ENCODE data around the gene PAX8.

PAX8 gene

DNA sequence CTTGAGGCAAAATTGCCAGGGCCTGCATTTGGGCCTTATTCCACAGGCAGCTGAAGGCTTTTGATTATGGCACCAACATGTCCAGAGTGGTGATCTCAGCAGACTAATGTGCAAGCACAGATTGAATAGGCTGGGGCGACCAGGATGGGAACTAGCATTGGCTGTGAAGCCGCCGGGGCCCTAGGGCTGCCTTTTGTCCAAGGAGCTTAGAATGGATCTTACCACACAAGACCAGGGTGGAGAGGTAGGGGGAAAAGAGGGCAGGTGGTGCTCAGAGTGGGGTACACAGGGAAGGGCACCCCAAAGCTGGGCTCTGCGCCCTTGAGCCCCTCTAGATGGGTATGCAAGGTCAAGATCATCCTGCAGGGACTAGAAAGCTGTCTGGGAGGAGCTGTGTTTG lies 81.9 kb downstream of the PAX8 start:
- FAIRE-seq: no peak
- DNase-seq (ENCODE audit: extremely low spot score, insufficient read length, low read depth): no peak

DNA sequence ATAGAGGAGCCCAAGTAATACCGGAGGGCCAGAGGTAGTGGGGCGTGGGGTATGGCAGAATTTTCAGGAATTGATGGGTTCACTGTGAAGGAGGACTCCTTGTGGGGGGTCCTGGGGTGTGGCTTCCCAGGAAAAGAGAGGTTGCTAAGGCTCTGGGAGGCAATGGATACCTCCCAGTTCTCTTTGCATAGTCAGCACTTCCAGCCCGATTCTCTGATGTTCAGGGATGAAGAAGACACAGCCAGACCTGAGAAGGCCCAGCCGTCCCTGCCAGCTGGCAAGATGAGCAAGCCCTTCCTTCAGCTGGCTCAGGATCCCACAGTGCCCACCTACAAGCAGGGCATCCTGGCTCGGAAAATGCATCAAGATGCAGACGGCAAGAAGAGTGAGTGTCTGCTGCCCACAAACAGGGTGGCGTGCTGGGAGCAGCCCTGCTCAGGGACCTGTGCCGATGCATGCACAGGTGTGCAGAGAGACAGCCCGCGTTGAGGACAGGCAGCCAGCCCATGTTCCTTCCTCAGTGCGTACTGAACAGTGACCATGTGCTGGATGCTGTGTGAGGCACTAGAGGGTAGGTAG lies 82.7 kb downstream of the PAX8 start:
- no peak for FAIRE-seq
- DNase-seq (ENCODE audit: extremely low spot score, insufficient read length, low read depth): no peak

DNA sequence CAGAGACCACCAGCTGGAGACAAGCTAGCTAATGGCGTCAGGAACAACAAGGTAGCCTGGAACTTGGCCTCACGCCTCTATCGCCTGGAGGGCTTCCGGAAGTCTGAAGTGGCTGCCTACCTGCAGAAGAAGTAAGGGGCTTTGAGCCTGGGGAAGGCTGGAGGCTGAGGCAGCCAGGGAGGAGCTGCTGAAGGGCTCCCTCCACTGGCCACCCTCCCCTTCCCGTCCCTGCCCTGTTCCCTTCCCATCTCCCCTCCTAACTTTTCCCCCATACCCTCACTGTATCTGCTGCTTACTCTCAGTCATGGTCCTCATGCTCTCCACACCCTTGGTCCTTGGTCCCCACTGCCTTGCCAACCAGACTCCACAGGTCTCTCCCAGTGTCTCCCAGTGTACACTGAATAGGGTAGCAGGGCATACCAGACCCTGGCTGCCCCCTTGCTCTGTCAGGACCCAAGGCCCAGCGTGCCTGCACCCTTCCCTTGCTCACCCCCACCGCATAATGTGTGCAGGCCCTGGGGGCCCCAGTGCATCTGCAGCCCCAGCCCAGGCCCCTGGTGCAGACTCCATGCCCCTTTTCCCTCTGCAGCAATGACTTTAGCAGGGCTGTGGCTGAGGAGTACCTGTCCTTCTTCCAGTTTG lies 86.1 kb downstream of the PAX8 start:
- FAIRE-seq (no peak), DNase-seq (ENCODE audit: extremely low spot score, insufficient read length, low read depth) (no peak)

DNA sequence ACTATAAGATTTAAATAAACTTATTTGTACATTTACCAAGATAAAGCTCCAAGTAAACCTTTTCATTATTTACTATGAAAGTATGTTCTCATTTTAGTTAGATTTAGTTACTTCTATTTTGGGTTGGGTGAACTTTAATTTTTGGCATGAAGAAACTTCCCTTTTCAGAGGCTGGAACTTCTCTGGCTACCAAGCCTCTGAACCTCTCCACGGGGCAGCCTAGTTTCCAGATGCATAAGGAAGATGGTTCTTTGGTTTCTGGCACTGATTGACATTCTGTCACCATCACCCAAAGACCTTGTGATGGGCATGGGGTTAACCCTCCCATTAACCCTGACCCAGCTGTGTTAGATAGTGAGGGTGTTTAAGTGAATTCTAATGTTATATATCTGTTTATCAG lies 87.8 kb downstream of the PAX8 start:
- no peak for DNase-seq (ENCODE audit: extremely low spot score, insufficient read length, low read depth)
- no peak for FAIRE-seq

DNA sequence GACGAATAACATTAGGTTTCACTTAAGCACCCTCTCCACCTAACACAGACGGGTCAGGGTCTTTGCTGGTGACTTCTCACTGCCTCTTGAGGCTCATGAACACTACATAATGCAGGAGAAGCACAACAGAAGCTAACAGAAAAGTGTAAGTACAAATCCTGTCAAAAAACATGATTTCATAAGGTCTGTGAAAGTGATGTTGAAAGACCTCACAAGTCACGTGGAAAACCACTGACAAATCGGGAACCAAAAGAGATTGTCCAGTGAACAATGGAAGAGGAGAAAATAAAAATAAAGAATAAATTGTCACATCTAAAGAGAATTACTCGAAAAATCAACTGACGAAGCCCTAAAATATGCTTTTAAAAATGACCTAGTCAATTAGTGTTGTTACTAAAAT lies 91.0 kb downstream of the PAX8 start:
- FAIRE-seq (no peak), DNase-seq (ENCODE audit: extremely low spot score, insufficient read length, low read depth) (no peak)

DNA sequence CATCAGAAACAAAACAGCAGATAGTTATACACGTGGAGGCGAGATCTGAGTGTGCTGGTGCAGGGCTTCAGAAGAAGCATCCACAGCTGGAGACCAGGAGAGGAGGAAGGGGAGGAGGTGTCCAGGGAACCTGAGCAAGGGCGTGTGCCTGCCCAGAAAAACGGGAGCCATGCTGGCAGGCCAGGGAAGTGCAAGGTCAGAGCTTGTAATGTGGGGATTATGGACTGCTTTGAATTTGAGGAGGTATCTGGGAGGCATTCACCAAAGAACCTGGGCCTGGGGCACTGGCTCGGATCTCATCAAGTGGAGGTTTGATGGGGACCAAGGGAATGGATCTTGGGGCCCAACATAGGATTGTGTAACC lies 92.3 kb downstream of the PAX8 start:
- FAIRE-seq: no peak

DNA sequence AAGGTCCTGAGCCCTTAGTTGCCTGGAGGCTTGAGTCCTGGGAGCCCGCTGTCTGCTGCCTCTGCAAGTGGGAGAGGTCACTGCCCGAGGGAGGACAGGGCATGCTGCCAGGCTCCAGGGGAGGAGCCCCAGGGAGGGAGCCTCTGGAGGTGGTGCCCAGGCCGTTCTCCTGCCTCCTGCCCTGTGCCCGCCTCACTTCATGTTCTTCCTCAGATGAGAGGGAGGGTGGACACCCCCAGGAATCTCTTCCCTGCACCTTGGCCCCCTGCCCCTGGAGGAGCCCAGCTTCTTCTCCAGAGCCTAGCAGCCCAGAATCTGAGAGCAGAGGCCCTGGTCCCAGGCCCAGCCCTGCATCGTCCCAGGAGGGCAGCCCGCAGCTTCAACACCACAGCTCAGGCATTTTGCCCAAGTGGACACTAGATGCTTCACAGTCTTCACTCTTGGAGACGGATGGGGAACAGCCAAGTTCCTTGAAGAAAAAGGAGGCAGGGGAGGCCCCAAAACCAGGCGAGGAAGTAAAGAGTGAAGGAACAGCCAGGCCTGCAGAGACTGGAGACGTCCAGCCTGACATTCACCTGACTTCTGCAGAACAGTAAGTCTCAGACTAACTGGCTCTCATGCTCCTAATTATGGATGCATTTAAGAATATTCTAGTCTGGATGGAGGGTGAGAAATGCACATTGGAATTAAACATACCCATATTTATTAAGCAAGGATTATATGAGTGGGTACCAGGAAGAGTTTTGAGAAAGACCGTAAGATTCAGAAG lies 92.9 kb downstream of the PAX8 start:
- no peak for FAIRE-seq
- no peak for DNase-seq (ENCODE audit: extremely low spot score, insufficient read length, low read depth)

More for the DNA sequence above, 92.3 kb downstream of the PAX8 start:
- no peak for DNase-seq (ENCODE audit: extremely low spot score, insufficient read length, low read depth)

DNA sequence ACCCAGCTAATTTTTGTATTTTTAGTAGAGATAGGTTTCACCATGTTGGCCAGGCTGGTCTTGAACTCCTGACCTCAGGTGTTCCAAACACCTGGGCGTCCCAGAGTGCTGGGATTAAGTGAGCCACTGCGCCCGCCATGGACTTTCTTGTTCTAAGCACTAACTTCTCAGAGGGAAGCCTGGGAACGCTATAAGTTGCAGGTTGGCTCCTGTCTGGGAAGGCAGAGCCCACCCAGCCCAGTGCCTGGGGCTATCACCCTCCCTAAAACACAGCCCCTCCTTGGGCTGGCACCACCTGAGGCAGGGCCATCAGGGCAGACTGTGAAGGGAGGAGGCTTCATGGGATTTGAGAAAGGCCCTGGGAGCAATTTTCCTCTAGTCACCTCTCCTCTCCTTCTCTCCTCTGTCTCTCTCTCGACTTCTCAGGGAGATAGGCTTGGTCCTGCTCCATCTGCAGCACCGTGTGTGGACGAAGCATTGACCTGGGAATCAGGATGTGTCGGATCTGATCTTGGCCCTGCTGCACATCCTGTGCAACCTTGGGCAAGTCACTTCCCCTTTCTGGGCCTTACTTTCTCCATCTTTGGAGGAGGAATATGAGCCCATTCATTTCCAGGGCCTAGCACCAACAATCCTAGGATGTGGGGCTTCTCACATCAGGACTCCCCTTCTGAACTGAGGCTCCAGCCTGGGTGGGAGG lies 94.0 kb downstream of the PAX8 start:
- FAIRE-seq (no peak), DNase-seq (ENCODE audit: extremely low spot score, insufficient read length, low read depth) (no peak)

DNA sequence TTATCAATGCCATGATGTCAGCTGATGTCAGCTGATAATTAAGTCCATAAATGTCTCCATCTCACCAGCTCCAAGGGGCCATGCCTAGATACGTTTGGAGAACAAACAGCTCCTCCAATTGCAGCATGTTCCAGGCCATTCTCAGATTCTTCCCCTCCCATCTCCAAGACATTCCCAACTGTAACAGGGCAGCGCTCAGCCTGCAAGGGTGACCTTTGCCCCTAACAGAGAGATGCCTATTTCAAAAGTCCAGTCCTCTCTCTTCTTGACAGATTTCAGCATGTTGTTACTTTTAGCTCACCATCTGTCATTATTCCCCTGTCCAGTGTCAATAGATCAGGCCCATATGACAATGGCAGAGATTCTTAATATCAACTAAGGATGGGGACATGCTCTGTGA lies 95.0 kb downstream of the PAX8 start:
- DNase-seq (ENCODE audit: extremely low spot score, insufficient read length, low read depth) (no peak), FAIRE-seq (no peak)

DNA sequence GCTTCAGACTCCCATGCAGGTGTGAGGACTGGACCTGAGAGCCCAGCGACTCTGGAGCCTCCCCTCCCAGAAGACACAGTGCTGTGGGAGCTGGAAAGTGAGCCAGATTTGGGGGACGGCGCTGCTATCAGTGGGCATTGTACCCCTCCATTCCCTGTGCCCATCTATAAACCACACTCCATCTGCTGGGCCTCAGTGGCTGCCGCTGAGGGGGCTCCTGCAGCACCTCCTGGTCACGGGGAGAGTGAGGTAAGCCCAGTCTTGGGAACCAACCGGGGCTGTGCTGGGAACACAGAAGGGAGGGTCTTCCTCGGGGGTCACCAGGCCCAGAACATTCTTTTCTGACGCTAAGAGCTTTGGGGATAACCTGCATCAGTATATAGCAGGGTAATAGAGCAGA lies 95.5 kb downstream of the PAX8 start:
- FAIRE-seq (no peak), DNase-seq (ENCODE audit: extremely low spot score, insufficient read length, low read depth) (no peak)

DNA sequence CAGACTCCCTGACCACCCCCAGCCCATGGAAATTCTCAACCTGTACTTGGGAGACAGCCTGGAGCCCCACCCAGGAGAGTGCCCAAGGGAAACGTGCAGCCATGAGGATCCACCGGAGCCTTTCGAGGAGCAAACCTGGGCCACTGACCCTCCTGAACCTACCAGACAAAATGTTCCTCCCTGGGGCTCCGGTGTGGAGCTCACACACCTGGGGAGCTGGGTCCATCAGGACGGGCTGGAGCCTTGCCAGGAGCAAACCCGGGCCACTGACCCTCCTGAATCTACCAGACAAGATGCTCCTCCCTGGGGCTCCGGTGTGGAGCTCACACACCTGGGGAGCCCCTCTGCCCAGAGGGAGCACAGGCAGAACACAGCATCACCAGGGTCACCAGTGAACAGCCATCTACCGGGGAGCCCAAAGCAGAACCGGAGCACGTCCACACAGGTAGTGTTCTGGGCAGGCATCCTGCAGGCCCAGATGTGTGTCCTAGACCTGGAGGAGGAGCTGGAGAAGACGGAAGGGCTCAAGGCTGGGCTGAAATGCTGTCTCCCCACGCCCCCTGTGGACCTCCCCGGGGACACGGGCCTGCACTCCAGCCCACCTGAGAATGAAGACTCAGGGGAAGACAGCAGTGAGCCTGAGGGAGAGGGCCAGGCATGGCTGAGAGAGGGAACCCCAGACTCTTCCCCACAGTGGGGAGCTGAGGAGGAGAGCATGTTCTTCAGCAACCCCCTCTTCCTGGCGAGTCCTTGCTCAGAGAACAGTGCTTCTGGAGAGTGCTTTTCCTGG lies 96.1 kb downstream of the PAX8 start:
- no peak for FAIRE-seq

DNA sequence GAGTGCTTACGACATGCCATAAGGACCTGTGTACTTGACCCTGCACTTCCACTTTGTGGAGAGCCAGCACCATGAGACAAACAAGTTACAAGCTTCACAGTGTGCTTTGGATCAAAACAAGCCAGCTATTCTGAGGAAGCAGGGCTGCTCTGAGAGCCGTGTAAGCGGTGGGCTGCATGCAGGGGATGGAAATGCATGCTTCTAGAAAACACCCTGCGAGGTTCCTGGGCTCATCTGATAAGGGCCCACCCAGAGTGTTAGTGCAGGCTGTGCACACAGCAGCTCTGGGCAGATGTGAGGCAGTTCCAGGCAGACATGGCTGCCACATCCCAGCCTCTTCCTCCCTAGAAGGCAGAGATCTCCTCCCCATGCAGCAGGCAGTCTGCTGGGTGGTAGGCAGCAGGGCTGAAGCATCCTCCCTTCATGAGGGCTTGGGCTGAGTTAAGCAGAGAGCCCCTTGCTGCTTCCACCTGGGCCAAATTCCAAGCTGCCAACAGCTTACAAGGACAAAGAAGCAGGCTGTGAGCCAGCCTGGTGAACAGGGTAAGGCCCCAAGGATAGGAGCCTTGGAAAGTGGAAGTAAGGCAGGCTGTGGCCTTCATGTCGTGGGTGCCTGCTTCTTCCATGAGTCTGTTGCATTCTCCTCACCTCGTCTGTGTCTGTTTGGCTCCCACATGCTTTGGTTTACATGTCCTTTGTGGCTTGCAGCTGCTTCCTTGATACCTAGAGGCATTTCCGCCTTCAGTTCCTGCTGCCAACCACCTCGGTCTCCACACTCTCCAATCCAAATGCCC lies 97.3 kb downstream of the PAX8 start:
- no peak for FAIRE-seq
- no peak for DNase-seq (ENCODE audit: extremely low spot score, insufficient read length, low read depth)

More for the DNA sequence above, 96.1 kb downstream of the PAX8 start:
- DNase-seq (ENCODE audit: extremely low spot score, insufficient read length, low read depth): no peak

DNA sequence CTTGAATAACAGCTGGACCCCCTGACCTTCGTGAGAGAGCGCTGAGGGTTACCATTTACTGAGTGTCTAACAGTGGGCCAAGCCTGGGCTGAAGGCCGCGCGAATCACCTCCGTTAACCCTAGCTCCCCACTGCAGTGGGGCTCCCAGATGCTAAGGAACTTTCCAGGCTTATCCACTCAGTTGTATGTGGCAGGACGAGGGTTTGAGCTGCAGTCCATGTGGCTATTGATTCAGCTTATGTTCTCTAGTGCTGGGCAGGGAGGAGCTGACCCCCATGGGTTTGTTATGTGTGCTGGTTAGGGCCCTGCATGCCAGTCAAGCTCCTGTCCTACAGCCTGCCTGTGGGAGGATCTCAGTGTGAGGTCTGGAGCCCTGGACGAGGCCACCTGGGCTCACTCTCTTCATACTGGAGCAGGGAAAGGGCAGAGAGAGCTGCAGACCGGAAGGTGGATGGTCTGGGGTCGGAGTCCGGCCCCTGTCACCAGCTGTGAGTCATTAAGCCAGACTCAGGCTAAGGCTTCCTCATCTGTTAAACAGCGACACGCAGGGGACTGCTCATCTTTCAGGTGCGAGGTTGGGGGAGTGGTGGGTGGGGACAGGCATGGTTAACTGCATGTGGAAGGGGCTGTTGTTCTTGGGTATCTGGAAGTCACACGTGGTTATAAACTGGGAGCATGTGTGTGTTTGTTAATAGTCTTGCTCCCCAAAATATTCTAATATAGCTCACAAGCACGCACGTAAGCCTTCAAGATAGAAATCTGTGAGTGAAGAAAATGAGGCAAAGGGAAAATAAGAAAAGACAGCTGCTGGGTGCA lies 98.4 kb downstream of the PAX8 start:
- FAIRE-seq (no peak), DNase-seq (ENCODE audit: extremely low spot score, insufficient read length, low read depth) (no peak)

DNA sequence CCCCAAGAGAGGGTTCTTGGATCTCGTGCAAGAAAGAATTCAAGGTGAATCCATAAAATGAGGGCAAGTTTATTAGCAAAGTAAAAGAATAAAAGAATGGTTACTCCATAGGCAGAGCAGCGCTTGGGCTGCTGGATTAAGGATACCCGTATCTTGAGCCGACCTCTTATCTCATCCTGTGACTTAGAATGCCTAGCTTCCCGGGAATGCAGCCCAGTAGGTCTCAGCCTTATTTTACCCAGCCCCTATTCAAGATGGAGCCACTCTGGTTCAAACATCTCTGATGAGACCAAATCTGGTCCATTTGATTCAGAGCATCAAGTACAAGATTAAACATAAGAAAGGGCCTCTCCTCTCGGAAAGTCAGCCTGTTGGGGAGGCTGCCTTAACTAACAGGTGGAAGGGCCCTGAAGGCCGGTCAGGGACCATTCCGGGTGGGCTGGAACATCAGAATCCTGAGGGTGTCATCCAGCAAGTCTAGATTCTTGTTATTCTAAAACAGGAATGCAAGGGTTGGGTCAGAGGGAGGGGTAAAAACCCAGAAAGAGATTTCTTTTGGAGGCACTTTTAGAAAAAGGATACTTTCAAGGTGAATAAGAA lies 99.2 kb downstream of the PAX8 start:
- FAIRE-seq: no peak
- DNase-seq (ENCODE audit: extremely low spot score, insufficient read length, low read depth): no peak

DNA sequence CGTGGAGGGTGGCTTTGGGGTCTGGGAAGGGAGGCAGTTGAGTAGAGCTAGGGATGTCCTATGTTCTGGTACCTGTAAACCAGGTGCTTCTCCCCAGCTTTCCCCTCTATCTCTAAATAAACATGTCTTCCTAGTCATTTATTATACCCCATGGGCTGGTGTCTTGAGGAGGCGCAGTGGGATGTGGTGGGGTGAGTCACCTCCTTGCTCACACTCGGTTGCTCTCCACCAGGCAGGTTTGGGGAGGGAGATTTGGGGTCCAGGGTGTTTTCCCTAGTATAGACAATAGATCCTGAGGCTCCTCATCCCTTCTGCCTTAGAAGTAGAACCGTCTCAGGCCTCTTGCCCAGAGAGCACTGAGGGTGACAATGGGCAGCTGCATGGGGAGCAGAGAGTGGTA lies 99.8 kb downstream of the PAX8 start:
- DNase-seq (ENCODE audit: extremely low spot score, insufficient read length, low read depth) (no peak), FAIRE-seq (no peak)

DNA sequence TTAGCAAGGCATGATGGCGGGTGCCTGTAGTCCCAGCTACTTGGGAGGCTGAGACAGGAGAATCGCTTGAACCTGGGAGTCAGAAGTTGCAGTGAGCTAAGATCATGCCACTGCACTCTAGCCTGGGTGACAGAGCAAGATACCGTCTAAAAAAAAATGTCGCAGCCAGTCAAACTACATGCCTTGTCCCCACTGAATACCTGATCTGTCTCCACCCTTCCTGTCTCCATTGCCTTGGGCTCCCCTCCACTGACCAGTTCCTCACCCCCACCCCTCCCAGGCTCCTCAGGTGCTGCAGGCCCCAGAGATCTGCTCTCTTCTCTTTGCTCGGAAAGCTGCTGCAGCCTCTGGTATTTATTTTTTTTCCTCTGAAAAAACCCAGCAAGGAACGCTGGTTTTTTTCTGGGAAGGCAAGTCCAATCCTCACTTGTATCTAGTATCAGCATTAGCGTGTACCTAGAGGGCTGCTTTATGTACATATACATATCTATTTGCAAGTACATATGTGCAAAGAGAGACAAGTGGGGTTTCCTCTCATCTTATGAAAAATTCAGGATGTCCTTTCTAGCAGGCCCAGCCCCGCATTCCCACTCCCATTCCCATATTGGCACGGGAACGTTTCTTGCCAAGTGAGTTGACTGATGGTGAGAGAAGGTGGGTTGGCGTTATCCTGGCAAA lies 100.5 kb downstream of the PAX8 start:
- FAIRE-seq (no peak), DNase-seq (ENCODE audit: extremely low spot score, insufficient read length, low read depth) (no peak)

DNA sequence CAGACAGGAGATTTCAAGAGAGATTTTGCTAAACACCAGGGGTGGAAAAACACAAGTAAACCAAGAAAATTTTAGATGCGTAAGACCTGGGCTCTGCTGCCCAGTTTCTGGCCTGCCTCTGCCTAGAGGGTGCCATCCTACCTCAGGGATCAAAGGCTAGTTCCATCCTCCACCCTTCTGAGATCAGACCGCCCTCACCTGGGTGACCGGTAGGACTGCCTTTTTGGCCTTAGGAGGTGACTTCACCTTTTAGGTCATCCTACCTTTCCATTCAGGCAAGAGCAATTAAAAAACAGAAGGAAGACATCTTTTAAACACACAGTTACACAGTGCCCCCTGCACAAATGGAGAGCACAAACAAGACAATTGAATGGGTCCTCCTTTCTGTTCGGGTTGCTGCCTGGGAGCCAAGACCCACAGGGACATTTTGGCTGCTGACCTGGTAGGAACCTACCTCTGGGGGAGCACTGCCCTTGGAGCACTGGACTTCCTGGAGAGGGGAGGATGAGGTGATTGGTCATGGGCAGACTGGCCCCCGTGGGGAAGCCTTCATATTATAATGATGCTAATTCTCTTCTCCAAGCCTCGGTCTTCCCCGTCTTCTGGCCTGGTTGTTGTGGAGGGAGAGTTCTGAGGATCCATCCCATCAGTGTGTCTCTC lies 101.9 kb downstream of the PAX8 start:
- DNase-seq (ENCODE audit: extremely low spot score, insufficient read length, low read depth) (no peak), FAIRE-seq (no peak)

Measured in GM18507 (cell line).